A549 (cell line): ENCODE results near the gene ADARB2. TPM values are rescaled to one million over a fixed set of nuclear protein-coding genes. Genes with fewer than 3 reads are reported as not detected.
"Not testable (repeated sequence)": the region's sequence is repeated elsewhere in the genome, so short reads cannot be mapped to it uniquely, and the experiment has no call there.

Source experiments
- ATAC-seq, 2 experiments: fragments of 200-7000 bp in 1 of 2; fragments of >200 bp in 1 of 2; cut with Nextera tagmentation in 1 of 2; cut with Tn5 transposase in 1 of 2; 3 replicates each; pipeline versions ENCODE4 v1.8.0 to v1.9.1; 2018 to 2020; ENCODE audit warnings: mild to moderate bottlenecking in 1 of 2, moderate library complexity in 1 of 2
- CTCF ChIA-PET: fragments of 300-600 bp; sonication (Branson Sonifier 250); formaldehyde crosslinking; extraction: SDS; loops from one replicate; lab custom pipeline; 2021; ENCODE audit warnings: antibody characterized with exemption, inconsistent platforms; lab: Yijun Ruan, JAX
- POLR2A ChIA-PET: fragments of 350-600 bp; formaldehyde crosslinking; extraction: SDS; loops from one replicate; lab custom pipeline; 2021; ENCODE audit warnings: antibody characterized with exemption, inconsistent platforms; lab: Yijun Ruan, JAX
- DNase-seq, 2 experiments: peaks; one replicate each; pipeline versions ENCODE4 v3.0.0 to v3.0.0-alpha.2; 2011 to 2016; ENCODE audit warnings: low read depth in 1 of 2, low spot score in 1 of 2
- FAIRE-seq: peaks from 2 replicates; lab custom pipeline; 2011; peaks lifted over from hg19 to GRCh38; lab: Jason Lieb, UNC
- H3K27ac ChIP-seq, 2 experiments: fragments of >200 bp; sonication (Bioruptor Twin); formaldehyde crosslinking; 3 replicates each; pipeline ENCODE4 v1.5.1; 2016 to 2017
- H3K4me1 ChIP-seq: fragments of >200 bp; sonication (Bioruptor Twin); formaldehyde crosslinking; 3 replicates; pipeline ENCODE4 v1.6.1; 2016
- H3K4me2 ChIP-seq: fragments of >200 bp; sonication (Bioruptor Twin); formaldehyde crosslinking; 3 replicates; pipeline ENCODE4 v1.6.1; 2016
- H3K4me3 ChIP-seq: fragments of >200 bp; sonication (Bioruptor Twin); formaldehyde crosslinking; 3 replicates; pipeline ENCODE4 v1.5.1; 2016
- H3K9me3 ChIP-seq: fragments of >200 bp; sonication (Bioruptor Twin); formaldehyde crosslinking; 3 replicates; pipeline ENCODE4 v1.6.1; 2016
- BHLHE40 ChIP-seq: IDR thresholded peaks from 2 replicates; pipeline ENCODE4 v1.6.1; 2012; ENCODE audit warnings: low read depth, low read length, inconsistent platforms
- CBX8 ChIP-seq: fragments of 200-600 bp; sonication (generic); IDR thresholded peaks from 2 replicates; pipeline ENCODE4 v1.6.1; 2016
- CEBPB ChIP-seq, 2 experiments: fragments of >200 bp in 1 of 2; sonication (Bioruptor Twin) in 1 of 2; formaldehyde crosslinking in 1 of 2; IDR thresholded peaks; 2 replicates each; pipeline ENCODE4 v1.6.1; 2012 to 2016
- EHMT2 ChIP-seq: fragments of 200-600 bp; sonication (generic); IDR thresholded peaks from 2 replicates; pipeline ENCODE4 v1.6.1; 2016; ENCODE audit warnings: antibody characterized with exemption, low read depth, mild to moderate bottlenecking, moderate library complexity
- ELK1 ChIP-seq: fragments of 150-350 bp; IDR thresholded peaks from 2 replicates; pipeline ENCODE4 v1.6.1; 2014; ENCODE audit warnings: low read depth, mild to moderate bottlenecking, low read length
- FOXS1 ChIP-seq: fragments of 250-450 bp; sonication (Bioruptor Pico); IDR thresholded peaks from 2 replicates; pipeline ENCODE4 v1.5.0; 2020; ENCODE audit warnings: mild to moderate bottlenecking, moderate library complexity
- HES2 ChIP-seq: fragments of >200 bp; sonication (Bioruptor Twin); formaldehyde crosslinking; IDR thresholded peaks from 2 replicates; pipeline ENCODE4 v1.6.1; 2016
- HMGXB4 ChIP-seq: fragments of 250-450 bp; sonication (Bioruptor Pico); IDR thresholded peaks from 2 replicates; pipeline ENCODE4 v1.5.0; 2021; ENCODE audit warnings: mild to moderate bottlenecking, moderate library complexity, borderline replicate concordance
- KDM5A ChIP-seq: fragments of 200-600 bp; sonication (generic); IDR thresholded peaks from 2 replicates; pipeline ENCODE4 v1.6.1; 2016; ENCODE audit warnings: antibody characterized with exemption, mild to moderate bottlenecking
- PBX3 ChIP-seq: IDR thresholded peaks from 2 replicates; pipeline ENCODE4 v1.6.1; 2012
- POLR2A ChIP-seq: IDR thresholded peaks from 2 replicates; pipeline ENCODE4 v1.6.1; 2012; ENCODE audit warnings: mild to moderate bottlenecking, low read length
- RAD21 ChIP-seq, 2 experiments: fragments of >200 bp in 1 of 2; sonication (Bioruptor Twin) in 1 of 2; formaldehyde crosslinking in 1 of 2; IDR thresholded peaks in 1 of 2; conservative IDR thresholded peaks in 1 of 2; 2 replicates in 1 of 2; 3 replicates in 1 of 2; pipeline ENCODE4 v1.6.1; 2012 to 2018; ENCODE audit warnings: inconsistent platforms in 1 of 2
- RARB ChIP-seq: fragments of 250-450 bp; sonication (Bioruptor Pico); IDR thresholded peaks from 2 replicates; pipeline ENCODE4 v1.8.0; 2021; ENCODE audit warnings: mild to moderate bottlenecking, moderate library complexity
- RCOR1 ChIP-seq: fragments of 150-350 bp; IDR thresholded peaks from 2 replicates; pipeline ENCODE4 v1.6.1; 2014; ENCODE audit warnings: antibody characterized with exemption, low read length, low read depth
- REST ChIP-seq: fragments of 200-600 bp; sonication (generic); IDR thresholded peaks from 2 replicates; pipeline ENCODE4 v1.6.1; 2016; ENCODE audit warnings: antibody characterized with exemption, mild to moderate bottlenecking, moderate library complexity
- RFX5 ChIP-seq: fragments of 450-650 bp; IDR thresholded peaks from 2 replicates; pipeline ENCODE4 v1.7.1; 2014; ENCODE audit warnings: antibody characterized with exemption, mild to moderate bottlenecking, moderate library complexity
- WGBS: methylation state at CpG from one replicate; pipeline ENCODE4 v1.1.6; 2017; ENCODE audit errors: missing lambda C conversion rate; 5-methylcytosine and 5-hydroxymethylcytosine counted together
- polyA plus RNA-seq, 4 experiments: library from polyadenylated mRNA; depleted of rRNA in 3 of 4; stranded (reverse); fragments of >200 nt; fragmentation: RNase III in 1 of 4; extraction: RNeasy Plus Mini Kit Qiagen cat#74134 plus additional on column Dnase treatment in 1 of 4; gene quantifications; 2 replicates in 3 of 4; 3 replicates in 1 of 4; pipeline ENCODE4 v1.2.3, GENCODE V29; 2011 to 2017

Gene ADARB2
- polyA plus RNA-seq, 2 of the 4 experiments (the other 2 are of a cell fraction), result not detected

- 39% methylated on average over 7 of the region's 7 CpGs for WGBS
- H3K9me3 ChIP-seq, ATAC-seq, FAIRE-seq, H3K27ac ChIP-seq, H3K4me3 ChIP-seq, CTCF ChIA-PET, DNase-seq, H3K4me1 ChIP-seq, POLR2A ChIA-PET, H3K4me2 ChIP-seq: not testable (repeated sequence)
These were observed 385.0 kb downstream of the ADARB2 start for GRCh38 chr10:1352296-1352695.

GRCh38 chr10:1348773-1349050 lies 388.6 kb downstream of the ADARB2 start:
- ChIA-PET POLR2A (interaction anchor here (0.6 kb wide), 1 partner anchor 1699 kb away, joined by 3 read pairs; no protein-coding TSS in a partner anchor), CTCF (no interaction called here)
- 51% methylated on average over 5 of the region's 5 CpGs for WGBS
- Histone ChIP-seq H3K9me3 (no peaks in the 10 kb centered on the region), H3K27ac (no peak overlapping the region), H3K4me1 (no peaks in the 10 kb centered on the region), H3K4me3 (no peak overlapping the region), H3K4me2 (no peak overlapping the region)
- DNase-seq, result no peak
- no peak for FAIRE-seq
- no peak for TF ChIP-seq RARB (CRISPR knock-in tag)
- no peak for TF ChIP-seq RCOR1
- ATAC-seq, result 0 out of 6 replicates have a peak, but pooled peaks of 1 of the 2 experiments have one; percentile 28

GRCh38 chr10:1347962-1348772 lies 389.2 kb downstream of the ADARB2 start:
- DNase-seq, result no peak
- ChIA-PET CTCF (no interaction called here), POLR2A (interaction anchor here (0.6 kb wide), 1 partner anchor 1699 kb away, joined by 3 read pairs; no protein-coding TSS in a partner anchor)
- Histone ChIP-seq H3K27ac (no peak overlapping the region), H3K4me2 (no peak overlapping the region), H3K4me3 (no peak overlapping the region), H3K4me1 (no peaks in the 10 kb centered on the region), H3K9me3 (no peaks in the 10 kb centered on the region)
- ATAC-seq, result peak in 1 of 2 experiments; percentile 32; a peak in 1 of 6 replicates
- FAIRE-seq, result no peak
- 20% methylated on average over 11 of the region's 17 CpGs for whole genome bisulfite sequencing
- TF ChIP-seq ELK1, result no peak
- TF ChIP-seq POLR2A, result no peak
- no peak for TF ChIP-seq FOXS1 (CRISPR knock-in tag)
- no peak for TF ChIP-seq HMGXB4 (CRISPR knock-in tag)
- TF ChIP-seq RFX5, result no peak
- TF ChIP-seq RAD21 (conservative IDR thresholded peaks at IDR 0.05 in 1 of 2, IDR thresholded peaks at IDR 0.05 in 1 of 2), result no peak
- no peak for TF ChIP-seq EHMT2
- TF ChIP-seq CBX8, result no peak
- TF ChIP-seq RCOR1, result no peak
- no peak for TF ChIP-seq PBX3
- no peak for TF ChIP-seq BHLHE40
- no peak for TF ChIP-seq REST
- no peak for TF ChIP-seq KDM5A
- TF ChIP-seq CEBPB (IDR thresholded peaks at IDR 0.05), result no peak
- no peak for TF ChIP-seq HES2
